HAP-1 (cell line): Measurements from ENCODE around the gene HDGF.

ENCODE experiments used
- DNase-seq, 2 experiments: peaks; one replicate each; pipeline ENCODE4 v3.0.0-alpha.2; 2016 to 2020; ENCODE audit warnings: low spot score in 2 of 2
- H3K27me3 ChIP-seq: fragments of 250-450 bp; sonication (Bioruptor Pico); 2 replicates; pipeline ENCODE4 v1.5.1; 2020; ENCODE audit warnings: low read depth, mild to moderate bottlenecking, moderate library complexity
- H3K36me3 ChIP-seq: fragments of 250-450 bp; sonication (Bioruptor Pico); replicated peaks from 2 replicates; pipeline ENCODE4 v1.5.1; 2020; ENCODE audit warnings: mild to moderate bottlenecking
- H3K4me1 ChIP-seq: fragments of 250-450 bp; sonication (Bioruptor Pico); 2 replicates; pipeline ENCODE4 v1.5.1; 2020; ENCODE audit warnings: mild to moderate bottlenecking
- H3K4me3 ChIP-seq: fragments of 250-450 bp; sonication (Bioruptor Pico); 2 replicates; pipeline ENCODE4 v1.5.1; 2020; ENCODE audit warnings: mild to moderate bottlenecking, moderate library complexity
- H3K9me3 ChIP-seq: fragments of 250-450 bp; sonication (Bioruptor Pico); 2 replicates; pipeline ENCODE4 v1.5.1; 2020; ENCODE audit warnings: mild to moderate bottlenecking, moderate library complexity
- in situ Hi-C: fragments of 300-500 bp; cut with MboI; formaldehyde crosslinking; loops from 3 replicates; pipeline ENCODE4 v1.14.3; 2020; ENCODE audit warnings: low sequenced_read_pairs, inconsistent platforms, mixed read lengths

The HDGF gene

DNA sequence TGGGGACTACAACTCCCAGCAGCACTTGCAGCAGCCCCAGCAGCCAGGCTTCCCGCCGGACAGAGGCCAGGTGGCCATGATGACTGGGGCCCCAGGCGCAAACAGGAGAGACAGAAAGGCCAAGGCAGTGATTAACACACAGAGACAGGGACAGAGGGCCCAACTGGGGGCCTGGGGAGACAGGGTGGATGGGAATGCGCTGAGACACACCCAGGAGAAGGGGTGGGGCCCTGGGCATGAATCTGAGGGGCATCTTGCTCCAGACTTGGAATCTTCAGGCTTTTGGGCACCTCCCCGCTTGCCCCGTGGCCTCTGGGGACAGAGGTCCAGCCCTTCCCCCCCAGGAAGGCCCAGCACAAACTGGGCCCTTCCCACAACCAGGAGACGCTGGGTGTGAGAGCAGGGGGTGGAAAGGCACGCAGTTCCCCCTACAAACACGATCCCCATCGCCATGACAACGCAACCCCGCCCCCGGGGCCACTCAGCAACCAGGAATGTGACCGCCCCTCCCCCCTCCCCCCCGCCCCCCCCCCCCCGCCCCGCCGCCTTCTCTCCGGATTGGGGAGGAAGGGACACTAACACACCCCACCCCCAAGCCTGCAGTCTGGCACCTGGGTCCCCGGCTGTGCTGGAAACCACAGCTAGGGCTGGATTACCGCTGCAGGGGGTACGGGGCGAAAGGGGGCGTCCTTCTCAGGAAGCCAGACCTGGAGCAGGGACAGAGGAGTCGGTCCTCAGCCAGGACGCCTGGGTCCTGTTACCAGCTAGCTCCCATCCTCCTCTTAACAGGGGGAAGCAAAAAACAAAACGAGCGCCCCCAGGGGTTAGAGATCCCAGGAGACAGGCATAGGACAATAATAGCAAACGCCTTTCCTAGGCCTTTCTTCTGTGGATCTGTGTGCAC lies 4.5 kb downstream of the HDGF start:
- H3K4me3 ChIP-seq, result peak overlapping the region; percentile 77
- H3K27me3 ChIP-seq, result no peaks in the 10 kb centered on the region
- H3K36me3 ChIP-seq, result peaks cover 46% of the 10 kb centered on the region
- in situ Hi-C loops, result no loop called here
- no peaks in the 10 kb centered on the region; the same call in 1 of the 2 replicates for H3K9me3 ChIP-seq
- peak; percentile 76 to 97 for DNase-seq
- peaks cover 32% of the 10 kb centered on the region for H3K4me1 ChIP-seq

DNA sequence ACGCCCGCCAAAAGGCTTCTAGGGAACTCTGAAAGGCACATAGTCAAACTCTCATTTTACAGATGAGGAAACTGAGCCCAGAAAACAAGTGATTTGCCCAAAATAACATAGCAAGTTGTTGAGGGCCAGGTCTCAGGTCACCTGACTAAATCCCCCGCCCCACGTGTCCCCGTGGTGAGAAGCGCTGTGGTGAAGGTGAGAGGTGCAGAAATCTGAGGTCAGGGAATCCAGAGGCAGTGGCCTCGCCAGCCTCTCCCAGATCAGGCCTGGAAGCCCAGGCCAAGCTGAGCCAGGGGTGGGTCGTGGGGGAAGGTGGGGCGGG lies 5.1 kb downstream of the HDGF start:
- Histone ChIP-seq H3K4me1 (peaks cover 39% of the 10 kb centered on the region), H3K27me3 (no peaks in the 10 kb centered on the region), H3K4me3 (no peak overlapping the region; the same call in 1 of the 2 replicates), H3K36me3 (peaks cover 52% of the 10 kb centered on the region), H3K9me3 (no peaks in the 10 kb centered on the region; the same call in 1 of the 2 replicates)
- no peak for DNase-seq
- in situ Hi-C loops, result no loop called here

DNA sequence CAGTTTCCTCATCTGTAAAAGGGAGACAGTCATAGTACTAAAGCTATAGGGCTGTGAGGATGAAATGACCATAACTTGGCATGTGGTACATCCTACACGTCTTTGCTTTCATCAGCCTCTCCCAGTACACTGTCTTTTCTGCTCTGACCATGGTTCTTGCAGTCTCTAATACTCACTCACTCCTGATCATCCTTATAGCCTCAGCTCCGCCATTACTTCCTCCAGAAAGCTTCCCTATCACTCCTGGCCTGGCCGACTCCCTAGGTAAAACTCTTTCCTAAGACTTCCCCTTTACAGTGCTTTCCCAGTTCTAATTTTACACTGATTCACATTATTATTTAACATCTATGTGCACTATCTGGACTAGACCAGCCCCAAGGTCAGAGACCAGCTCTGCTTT lies 5.6 kb downstream of the HDGF start:
- Histone ChIP-seq H3K9me3 (no peaks in the 10 kb centered on the region; the same call in 1 of the 2 replicates), H3K36me3 (peaks cover 52% of the 10 kb centered on the region), H3K4me3 (no peak overlapping the region), H3K27me3 (no peaks in the 10 kb centered on the region), H3K4me1 (peaks cover 40% of the 10 kb centered on the region)
- in situ Hi-C loops, result no loop called here
- DNase-seq, result no peak

DNA sequence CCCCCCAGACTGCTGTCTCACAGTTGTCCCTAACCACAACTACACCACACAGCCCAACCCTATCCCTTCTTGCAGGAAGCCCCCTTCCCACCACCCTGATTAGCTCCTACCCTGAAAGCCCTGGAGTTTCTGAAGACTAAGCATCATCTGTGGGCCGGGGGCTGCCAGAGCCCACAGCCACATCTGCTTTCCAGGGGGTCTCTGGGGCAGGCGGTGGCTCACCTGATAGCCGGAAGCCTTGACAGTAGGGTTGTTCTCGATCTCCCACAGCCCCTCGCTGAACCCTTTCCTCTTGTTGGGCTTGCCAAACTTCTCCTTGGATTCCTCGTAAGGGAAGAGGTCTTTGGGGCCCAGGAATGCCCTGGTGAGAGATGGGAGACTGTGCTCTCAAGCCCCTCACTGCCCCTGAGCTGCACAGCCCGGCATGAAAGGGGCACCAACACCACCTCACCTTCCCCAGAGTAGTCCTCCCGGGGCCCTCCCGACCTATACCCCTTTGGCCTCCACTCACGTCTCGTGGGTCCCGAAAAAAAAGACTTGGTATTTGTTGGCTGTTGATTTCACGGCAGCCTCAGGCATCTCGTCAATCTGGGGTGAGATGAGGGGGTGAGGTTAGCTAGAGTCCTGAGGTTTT lies 6.6 kb downstream of the HDGF start:
- Histone ChIP-seq H3K4me1 (peaks cover 42% of the 10 kb centered on the region), H3K36me3 (peaks cover 52% of the 10 kb centered on the region), H3K9me3 (no peaks in the 10 kb centered on the region; the same call in 1 of the 2 replicates), H3K4me3 (no peak overlapping the region), H3K27me3 (no peaks in the 10 kb centered on the region)
- DNase-seq, result no peak
- in situ Hi-C loops, result no loop called here

DNA sequence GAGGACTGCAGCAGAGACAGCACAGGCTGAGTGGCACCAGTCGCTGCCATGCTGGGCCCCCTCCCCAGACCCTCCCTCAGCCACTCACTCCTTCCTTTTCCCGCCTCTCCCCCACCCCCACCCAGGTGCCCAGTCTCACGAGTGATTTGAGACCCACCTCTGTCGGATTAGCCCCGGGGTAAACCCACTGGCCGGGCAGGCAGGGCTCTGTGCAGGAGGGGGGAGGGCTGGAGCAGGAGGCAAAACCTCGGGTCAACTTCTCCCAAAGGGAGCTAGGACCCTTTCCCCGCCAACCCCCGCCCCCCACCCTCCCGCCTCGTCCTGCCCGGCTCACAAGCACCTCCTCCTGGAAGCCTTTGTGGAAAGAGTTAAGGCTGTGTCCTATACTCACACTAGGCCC lies 7.1 kb downstream of the HDGF start:
- Histone ChIP-seq H3K4me3 (no peak overlapping the region), H3K4me1 (peaks cover 43% of the 10 kb centered on the region), H3K9me3 (no peaks in the 10 kb centered on the region; the same call in 1 of the 2 replicates), H3K36me3 (peaks cover 48% of the 10 kb centered on the region), H3K27me3 (no peaks in the 10 kb centered on the region)
- DNase-seq, result no peak
- in situ Hi-C loops, result no loop called here

DNA sequence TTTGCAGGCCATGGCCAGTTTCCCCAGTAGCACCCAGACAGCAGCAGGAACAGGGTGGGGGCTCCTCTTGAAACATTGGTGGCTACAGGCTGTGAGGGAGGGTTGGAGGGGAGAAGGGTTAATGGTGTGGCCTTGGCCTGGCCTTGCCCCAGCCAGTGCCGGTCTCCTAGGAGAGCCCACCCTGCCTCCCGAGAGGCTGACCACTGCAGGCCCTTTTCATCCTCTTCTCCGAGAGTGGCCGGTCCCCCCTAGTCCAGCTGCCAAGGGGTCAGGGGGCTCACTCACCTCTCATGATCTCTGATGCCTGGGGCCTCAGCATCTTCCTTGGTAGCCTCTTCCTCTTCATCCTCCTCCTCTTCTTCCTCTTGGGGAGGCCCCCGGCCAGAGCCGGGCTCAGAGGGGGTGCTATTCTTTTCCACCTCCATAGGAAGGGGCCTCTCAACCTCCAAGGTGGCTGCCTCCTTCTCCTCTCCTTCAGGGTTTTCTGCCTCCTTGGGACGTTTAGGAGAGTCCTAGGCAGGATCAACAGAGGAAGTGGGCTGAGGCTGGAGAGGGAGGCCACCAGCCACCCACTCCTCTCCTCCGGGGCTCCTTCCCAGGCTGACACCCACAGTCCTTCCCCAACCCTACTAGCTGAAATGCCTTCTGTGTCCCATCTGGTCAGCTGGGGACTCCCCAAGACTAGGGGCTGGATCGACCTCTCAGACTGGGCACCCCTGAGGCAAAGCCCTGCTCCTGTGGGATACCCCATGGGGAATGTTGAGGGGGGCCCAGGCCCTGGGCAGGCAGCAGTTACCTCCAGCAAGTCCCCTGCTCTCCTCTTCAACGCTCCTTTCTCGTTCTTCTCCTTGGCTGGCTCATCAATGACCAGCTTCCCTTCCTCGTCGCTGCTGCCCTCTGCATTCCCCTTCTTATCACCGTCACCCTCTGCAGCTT lies 7.8 kb downstream of the HDGF start:
- no peak for DNase-seq
- Histone ChIP-seq H3K4me1 (peaks cover 36% of the 10 kb centered on the region), H3K27me3 (no peaks in the 10 kb centered on the region), H3K9me3 (no peaks in the 10 kb centered on the region; the same call in 1 of the 2 replicates), H3K36me3 (peaks cover 42% of the 10 kb centered on the region), H3K4me3 (no peak overlapping the region)
- in situ Hi-C loops, result no loop called here

DNA sequence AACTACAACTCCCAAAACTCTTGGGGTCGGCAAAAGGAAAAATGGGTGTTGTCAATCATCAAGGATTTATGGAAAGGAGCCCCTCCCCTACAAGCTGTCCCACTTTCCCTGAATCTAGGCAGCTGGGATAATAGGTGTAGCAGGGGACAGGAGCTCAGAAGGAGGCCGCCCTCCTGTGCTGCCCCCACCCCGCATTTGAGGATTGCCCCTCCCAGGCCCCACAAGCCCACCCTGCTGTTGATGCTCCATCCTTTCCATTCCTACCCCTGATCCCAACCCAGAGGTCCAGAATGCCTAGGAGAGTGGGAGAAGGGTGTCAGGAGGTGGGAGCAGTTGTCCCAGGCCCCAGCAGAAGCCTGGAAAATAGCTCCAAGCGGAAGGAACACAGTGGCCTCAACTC lies 8.7 kb downstream of the HDGF start:
- Histone ChIP-seq H3K9me3 (no peaks in the 10 kb centered on the region; the same call in 1 of the 2 replicates), H3K4me3 (no peak overlapping the region), H3K4me1 (peaks cover 28% of the 10 kb centered on the region), H3K27me3 (no peaks in the 10 kb centered on the region), H3K36me3 (peaks cover 48% of the 10 kb centered on the region)
- in situ Hi-C loops, result no loop called here
- DNase-seq, result no peak

DNA sequence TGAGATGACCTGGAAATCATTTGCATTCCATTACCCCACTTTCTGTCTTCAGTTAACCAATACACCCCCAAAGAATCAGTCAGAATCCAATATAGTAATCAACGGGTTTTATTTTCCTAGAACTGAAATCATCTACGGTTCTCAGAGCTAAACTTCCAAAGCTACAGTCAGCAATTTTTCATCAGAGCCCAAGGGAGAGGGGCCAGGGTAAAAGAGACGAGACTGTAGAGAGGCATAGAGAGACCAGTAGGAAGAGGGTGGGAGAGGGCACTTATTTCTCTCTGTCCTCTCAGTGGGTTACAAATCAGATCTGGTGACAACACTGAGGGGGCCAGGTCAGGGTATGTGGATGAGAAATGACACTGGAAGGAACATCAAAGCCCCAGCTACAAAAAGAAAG lies 9.5 kb downstream of the HDGF start:
- no peaks in the 10 kb centered on the region; the same call in 1 of the 2 replicates for H3K9me3 ChIP-seq
- no peak for DNase-seq
- peaks cover 56% of the 10 kb centered on the region for H3K36me3 ChIP-seq
- in situ Hi-C loops, result no loop called here
- H3K4me3 ChIP-seq, result 0 out of 2 replicates have a peak overlapping the region, but pooled peaks have one; percentile 6
- no peaks in the 10 kb centered on the region for H3K27me3 ChIP-seq
- peaks cover 24% of the 10 kb centered on the region for H3K4me1 ChIP-seq

DNA sequence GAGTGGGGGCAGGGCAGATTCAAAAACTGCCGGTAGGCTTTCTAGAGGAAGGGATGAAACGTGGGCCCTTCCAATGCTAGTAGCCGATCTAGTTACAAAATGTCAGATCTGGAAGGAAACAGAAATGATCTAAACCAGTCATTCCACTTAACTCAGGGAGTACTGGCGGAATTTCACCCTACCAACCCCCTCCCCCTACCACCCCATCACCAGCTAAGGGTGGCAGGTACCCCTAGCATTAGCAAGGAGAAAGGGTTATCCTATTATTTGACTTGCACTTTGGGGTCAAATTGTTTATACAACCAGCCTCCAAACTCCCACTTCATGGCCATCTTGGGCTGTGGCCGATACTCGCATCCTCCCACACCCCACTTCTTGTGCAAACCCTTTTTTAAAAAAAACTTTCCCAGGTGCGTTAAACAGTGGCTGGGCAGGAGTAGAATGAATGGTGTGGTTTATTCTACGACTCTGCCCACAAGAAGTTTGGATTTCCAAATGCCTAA lies 9.9 kb downstream of the HDGF start:
- H3K4me1 ChIP-seq, result peaks cover 20% of the 10 kb centered on the region
- peaks cover 61% of the 10 kb centered on the region for H3K36me3 ChIP-seq
- H3K4me3 ChIP-seq, result 0 out of 2 replicates have a peak overlapping the region, but pooled peaks have one; percentile 6
- no peaks in the 10 kb centered on the region; the same call in 1 of the 2 replicates for H3K9me3 ChIP-seq
- in situ Hi-C loops, result no loop called here
- no peaks in the 10 kb centered on the region for H3K27me3 ChIP-seq
- DNase-seq, result no peak

DNA sequence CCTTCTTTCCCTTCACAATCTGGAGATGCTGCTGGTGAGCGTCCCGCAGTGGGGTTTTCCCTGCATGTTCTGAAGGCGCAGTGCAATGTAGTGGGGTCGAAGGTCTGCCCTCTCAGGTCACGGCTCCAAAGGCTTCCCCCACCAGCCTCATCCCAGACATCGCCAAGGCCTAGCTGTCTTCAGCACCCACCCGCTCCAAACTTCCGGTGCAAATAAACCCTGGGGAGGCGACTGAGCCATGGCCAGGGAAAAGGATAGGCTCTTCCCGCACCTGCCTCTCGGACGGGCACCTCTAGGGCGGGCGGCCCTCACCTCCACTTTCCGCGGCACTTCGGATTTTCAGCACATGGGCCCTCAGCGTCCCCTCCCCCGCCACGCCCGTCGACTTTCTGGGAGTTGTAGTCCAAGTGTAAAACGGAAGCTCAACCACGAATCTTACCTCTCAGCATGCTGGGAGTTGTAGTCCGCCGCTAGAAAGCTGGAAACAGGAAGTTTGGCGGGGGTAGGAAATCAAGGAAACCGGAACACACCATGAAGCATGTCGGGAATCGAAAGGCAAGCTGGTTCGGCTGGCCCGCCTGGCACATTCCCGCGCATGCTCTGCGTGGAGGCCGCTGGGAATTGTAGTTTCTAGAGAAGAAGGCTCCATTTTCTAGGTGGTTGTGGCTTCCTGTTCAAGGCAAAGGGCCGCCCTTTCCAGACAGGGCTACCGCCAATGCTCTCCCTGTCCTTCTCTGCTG lies 10.6 kb downstream of the HDGF start, which contains the start of gene MRPL24:
Gene MRPL24, minus strand, starts transcription at position 348 of the 740 bp plus-strand sequence. CDS start 2,384 bp downstream, outside the sequence.
- Histone ChIP-seq H3K9me3 (no peaks in the 10 kb centered on the region; the same call in 1 of the 2 replicates), H3K36me3 (peaks cover 63% of the 10 kb centered on the region), H3K4me3 (peak within 1 kb of the TSS; percentile 74), H3K27me3 (no peaks in the 10 kb centered on the region), H3K4me1 (peaks cover 13% of the 10 kb centered on the region)
- in situ Hi-C loops, result no loop called here
- DNase-seq, result peak; percentile 97 to 99

DNA sequence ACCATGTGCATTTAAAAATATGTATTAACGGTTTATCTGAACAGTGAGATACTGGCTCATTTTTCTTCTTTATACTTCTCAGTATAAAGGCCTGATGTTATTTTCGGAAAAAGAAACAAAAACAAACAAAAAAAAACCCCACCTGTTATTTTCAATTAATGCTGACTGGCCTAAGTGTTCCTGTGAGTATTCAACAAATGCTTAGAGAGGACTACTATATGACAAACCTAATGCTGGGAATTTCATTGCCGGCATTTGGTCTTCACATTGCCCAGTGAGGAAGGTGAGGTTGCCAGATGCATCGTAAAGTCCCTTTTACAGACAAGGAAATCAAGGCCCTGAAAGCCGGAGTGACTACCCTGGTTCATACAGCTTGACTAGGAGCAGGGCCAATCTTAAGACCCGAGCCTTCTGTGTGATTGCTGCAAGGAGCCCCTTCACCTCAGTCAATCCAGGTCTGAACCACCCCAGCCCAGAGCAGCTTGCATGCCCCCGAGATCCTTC lies 11.2 kb downstream of the HDGF start:
- H3K4me1 ChIP-seq, result peaks cover 13% of the 10 kb centered on the region
- H3K9me3 ChIP-seq, result no peaks in the 10 kb centered on the region; the same call in 1 of the 2 replicates
- H3K4me3 ChIP-seq, result peak overlapping the region; percentile 74
- DNase-seq, result no peak
- H3K36me3 ChIP-seq, result peaks cover 60% of the 10 kb centered on the region
- H3K27me3 ChIP-seq, result no peaks in the 10 kb centered on the region
- in situ Hi-C loops, result no loop called here

DNA sequence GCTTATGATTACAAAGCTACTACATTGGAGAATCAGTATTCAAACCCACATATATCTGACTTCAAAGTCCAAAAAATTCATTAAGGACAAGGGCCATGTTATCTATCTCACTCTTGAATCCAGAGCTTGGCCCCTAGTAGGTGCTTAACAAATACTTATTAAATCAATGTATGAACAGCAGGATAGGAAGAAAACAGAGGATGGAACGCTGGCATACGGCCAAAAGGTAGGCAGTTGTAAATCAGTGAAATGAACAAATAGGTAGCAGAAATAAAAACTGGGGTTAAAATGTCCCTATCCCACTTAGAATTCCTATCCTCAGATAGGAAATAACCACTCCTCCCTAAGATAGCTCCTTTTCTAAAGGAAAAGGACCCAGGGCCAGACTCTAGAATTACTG lies 12.6 kb downstream of the HDGF start:
- DNase-seq, result no peak
- Histone ChIP-seq H3K4me1 (peaks cover 13% of the 10 kb centered on the region), H3K36me3 (peaks cover 50% of the 10 kb centered on the region), H3K4me3 (no peak overlapping the region), H3K27me3 (no peaks in the 10 kb centered on the region), H3K9me3 (no peaks in the 10 kb centered on the region; the same call in 1 of the 2 replicates)
- in situ Hi-C loops, result no loop called here
